Loucy (cell line): ENCODE measurements around the gene CLK3.
A peak's percentile ranks its signal among the peaks of the same experiment; 100 is the strongest.

Experiments
- H2AFZ ChIP-seq: fragments of 200-600 bp; sonication (generic); 2 replicates; pipeline ENCODE4 v1.6.0; 2016; ENCODE audit warnings: antibody characterized with exemption, mild to moderate bottlenecking, low read length, moderate library complexity
- H3F3A ChIP-seq: fragments of 200-600 bp; 2 replicates; pipeline ENCODE4 v1.6.0; 2016; ENCODE audit warnings: antibody characterized with exemption, low read depth, mild to moderate bottlenecking
- H3K27me3 ChIP-seq: fragments of 200-600 bp; sonication (generic); 2 replicates; pipeline ENCODE4 v1.6.1; 2014; ENCODE audit warnings: low read length, mild to moderate bottlenecking; ENCODE audit not compliant: insufficient read depth, poor library complexity, severe bottlenecking
- H3K36me3 ChIP-seq: fragments of 200-600 bp; sonication (generic); 2 replicates; pipeline ENCODE4 v1.6.1; 2016; ENCODE audit warnings: low read length; ENCODE audit not compliant: insufficient read depth
- H3K4me1 ChIP-seq: fragments of 200-600 bp; sonication (generic); 2 replicates; pipeline ENCODE4 v1.5.1; 2014; ENCODE audit warnings: low read length, mild to moderate bottlenecking; ENCODE audit not compliant: insufficient read depth, poor library complexity, severe bottlenecking
- H3K4me2 ChIP-seq: fragments of 200-600 bp; sonication (generic); 2 replicates; pipeline ENCODE4 v1.6.0; 2014; ENCODE audit warnings: antibody characterized with exemption, low read length, low read depth, mild to moderate bottlenecking; ENCODE audit not compliant: poor library complexity, severe bottlenecking
- H3K4me3 ChIP-seq: fragments of 200-600 bp; sonication (generic); 2 replicates; pipeline ENCODE4 v1.5.1; 2014; ENCODE audit warnings: low read length, mild to moderate bottlenecking, mixed read lengths; ENCODE audit not compliant: poor library complexity, severe bottlenecking
- H3K79me2 ChIP-seq: fragments of 200-600 bp; sonication (generic); 2 replicates; pipeline ENCODE4 v1.6.1; 2014; ENCODE audit warnings: low read length; ENCODE audit not compliant: insufficient read depth
- H3K9ac ChIP-seq: fragments of 200-600 bp; sonication (generic); 2 replicates; pipeline ENCODE4 v1.6.0; 2014; ENCODE audit warnings: mild to moderate bottlenecking, low read depth, low read length, moderate library complexity; ENCODE audit not compliant: poor library complexity, severe bottlenecking
- H3K9me2 ChIP-seq: fragments of 200-600 bp; sonication (generic); replicated peaks from 2 replicates; pipeline ENCODE4 v1.6.1; 2016; ENCODE audit warnings: low read depth, low read length, mixed read lengths
- H3K9me3 ChIP-seq: fragments of 200-600 bp; sonication (generic); 2 replicates; pipeline ENCODE4 v1.6.1; 2014; ENCODE audit warnings: mild to moderate bottlenecking, antibody characterized with exemption, low read length, low read depth; ENCODE audit not compliant: insufficient read depth
- H4K20me1 ChIP-seq: fragments of 200-600 bp; sonication (generic); 2 replicates; pipeline ENCODE4 v1.6.0; 2014; ENCODE audit warnings: antibody characterized with exemption, low read length, mild to moderate bottlenecking; ENCODE audit not compliant: insufficient read depth, poor library complexity, severe bottlenecking
- CTCF ChIP-seq: fragments of 200-600 bp; sonication (generic); conservative IDR thresholded peaks from 2 replicates; pipeline ENCODE4 v1.5.1; 2014; ENCODE audit warnings: mild to moderate bottlenecking, antibody characterized with exemption, low read length
- EZH2phosphoT487 ChIP-seq: fragments of 200-600 bp; IDR thresholded peaks from 2 replicates; pipeline ENCODE4 v1.6.1; 2018; ENCODE audit warnings: antibody characterized with exemption, mild to moderate bottlenecking, moderate library complexity, borderline replicate concordance

CLK3 gene

GRCh38 chr15:74615508-74616365 lies at the start of gene CLK3:
Gene CLK3 (plus strand): TSS chr15:74615836. CDS start chr15:74619197, 3,361 bp downstream.
- Histone ChIP-seq H3K4me2 (peak within 1 kb of the TSS; percentile 96), H3F3A (no peaks in the 10 kb centered on the region), H3K9me3 (no peaks in the 10 kb centered on the region), H3K4me1 (peaks cover 27% of the 10 kb centered on the region), H3K4me3 (peak within 1 kb of the TSS; percentile 85), H4K20me1 (peaks cover 50% of the 10 kb centered on the region), H3K9me2 (no peaks in the 10 kb centered on the region), H2AFZ (peak within 1 kb of the TSS; percentile 91), H3K79me2 (peaks cover 52% of the 10 kb centered on the region), H3K27me3 (no peaks in the 10 kb centered on the region), H3K36me3 (peaks cover 18% of the 10 kb centered on the region; the same call in 1 of the 2 replicates), H3K9ac (peak within 1 kb of the TSS; percentile 93)
- TF ChIP-seq CTCF: no peak
- no peak for TF ChIP-seq EZH2phosphoT487

- Histone ChIP-seq H3K4me2 (no peak overlapping the region), H3K9me3 (no peaks in the 10 kb centered on the region), H3K27me3 (no peaks in the 10 kb centered on the region), H3K9me2 (no peaks in the 10 kb centered on the region), H3K36me3 (peaks cover 23% of the 10 kb centered on the region; the same call in 1 of the 2 replicates), H3K4me1 (no peaks in the 10 kb centered on the region), H3F3A (no peaks in the 10 kb centered on the region), H2AFZ (no peak overlapping the region), H3K9ac (no peak overlapping the region), H3K79me2 (no peaks in the 10 kb centered on the region), H4K20me1 (no peaks in the 10 kb centered on the region), H3K4me3 (no peak overlapping the region)
- TF ChIP-seq CTCF (no peak), EZH2phosphoT487 (no peak)
Observed at GRCh38 chr15:74568594-74568993, 47.0 kb upstream of the CLK3 start.

DNA sequence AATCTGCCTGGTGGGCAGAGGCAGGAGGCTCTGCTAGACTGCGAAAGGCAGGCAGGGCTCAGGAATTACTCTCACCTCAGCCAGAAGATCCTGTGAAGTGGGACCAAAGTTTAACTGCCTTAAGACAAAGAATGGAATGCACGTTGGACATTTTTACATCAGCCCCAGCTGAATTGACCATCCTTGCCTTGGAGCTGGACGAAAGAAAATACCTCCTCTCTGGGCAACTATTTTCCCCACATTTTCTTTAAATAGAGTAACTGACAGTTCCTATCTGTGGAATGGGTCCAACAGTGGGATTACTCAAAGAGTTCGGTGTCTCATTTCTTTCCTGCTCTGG lies 45.9 kb upstream of the CLK3 start:
- Histone ChIP-seq H4K20me1 (no peaks in the 10 kb centered on the region), H3K27me3 (no peaks in the 10 kb centered on the region), H3K36me3 (peaks cover 34% of the 10 kb centered on the region; the same call in 1 of the 2 replicates), H3K79me2 (no peaks in the 10 kb centered on the region), H3K4me2 (no peak overlapping the region), H3K9ac (no peak overlapping the region), H3F3A (no peaks in the 10 kb centered on the region), H3K9me2 (no peaks in the 10 kb centered on the region), H2AFZ (no peak overlapping the region), H3K4me3 (no peak overlapping the region), H3K4me1 (no peaks in the 10 kb centered on the region), H3K9me3 (no peaks in the 10 kb centered on the region)
- TF ChIP-seq EZH2phosphoT487: no peak
- no peak for TF ChIP-seq CTCF
